ENCODE data around the gene GPR141.

The GPR141 gene

GRCh38 chr7:37784015-37784414 lies 100.4 kb downstream of the GPR141 start:
- DNase-seq (ENCODE audit: low read depth in 1 of 2, low spot score in 1 of 2): no peak
- no peak for TF ChIP-seq JUND (IDR thresholded peaks at IDR 0.05; ENCODE audit: low read depth)
- in situ Hi-C loops (cut with HindIII; ENCODE audit: low pct_unique_long_range_greater_than_20kb, low sequenced_read_pairs): no loop called here

DNA sequence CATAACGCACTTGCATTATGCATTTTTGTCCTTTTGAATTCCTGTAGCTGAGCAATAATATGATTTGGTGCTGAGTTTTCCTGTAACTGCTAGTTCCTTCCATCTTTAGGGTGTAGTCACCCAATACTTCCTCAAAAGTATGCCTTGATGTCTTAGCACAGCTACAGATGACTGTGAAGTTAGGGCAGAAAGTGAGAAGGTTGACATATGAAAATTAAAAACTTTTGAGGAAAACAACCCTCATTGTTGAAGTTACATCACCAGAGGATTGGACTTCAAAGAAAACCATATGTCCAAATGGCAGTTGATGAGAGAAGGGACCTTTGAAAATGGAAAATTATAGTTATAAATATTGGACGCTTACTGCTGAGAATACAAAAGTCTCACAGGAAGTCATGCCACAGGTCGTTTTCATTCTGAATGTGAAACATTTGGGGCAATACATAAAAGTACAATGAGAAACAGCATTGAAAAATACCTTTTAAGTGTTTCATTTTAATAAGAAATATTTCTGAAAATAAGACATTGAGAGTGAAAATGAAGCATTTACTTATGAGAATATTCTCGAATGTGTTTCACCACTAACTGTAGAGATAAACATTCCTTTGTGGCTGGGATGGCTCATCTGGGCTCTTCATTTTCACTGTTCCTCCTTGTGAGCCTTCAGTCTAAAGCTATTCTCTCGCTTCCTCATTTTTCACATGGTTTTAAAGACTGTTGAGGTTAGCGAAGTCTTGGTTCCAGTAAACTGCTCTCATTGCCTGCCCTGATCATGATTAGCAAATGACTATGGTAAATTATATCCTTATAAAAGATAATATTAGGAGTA lies 103.4 kb downstream of the GPR141 start:
- no peak for DNase-seq (ENCODE audit: low read depth in 1 of 2, low spot score in 1 of 2)
- no peak for TF ChIP-seq JUND (IDR thresholded peaks at IDR 0.05; ENCODE audit: low read depth)
- in situ Hi-C loops (cut with HindIII; ENCODE audit: low pct_unique_long_range_greater_than_20kb, low sequenced_read_pairs): no loop called here
